Trophoblast cell (in vitro differentiated cells and primary cell): Measurements from ENCODE around the gene DHRS3.
"Not testable (repeated sequence)": the region's sequence is repeated elsewhere in the genome, so short reads cannot be mapped to it uniquely, and the experiment has no call there.

Experiments
- DNase-seq, 2 donors: peaks; one replicate each; pipeline ENCODE4 v3.0.0-alpha.2; 2016
- H2AFZ ChIP-seq: 2 replicates; pipeline ENCODE4 v1.6.1; 2013; ENCODE audit warnings: low read length, moderate library complexity, mild to moderate bottlenecking; ENCODE audit not compliant: insufficient read depth, poor library complexity
- H2AK5ac ChIP-seq: 2 replicates; pipeline ENCODE4 v1.6.1; 2013; ENCODE audit warnings: mild to moderate bottlenecking, low read length
- H2BK120ac ChIP-seq: 2 replicates; pipeline ENCODE4 v1.6.1; 2013; ENCODE audit warnings: low read length, mild to moderate bottlenecking, moderate library complexity; ENCODE audit not compliant: insufficient read depth, poor library complexity
- H2BK12ac ChIP-seq: 2 replicates; pipeline ENCODE4 v1.6.1; 2013; ENCODE audit warnings: mild to moderate bottlenecking, low read length, moderate library complexity
- H2BK5ac ChIP-seq: 2 replicates; pipeline ENCODE4 v1.6.1; 2013; ENCODE audit warnings: low read length, low read depth, moderate library complexity, mild to moderate bottlenecking; ENCODE audit not compliant: poor library complexity
- H3K14ac ChIP-seq: 2 replicates; pipeline ENCODE4 v1.6.1; 2013; ENCODE audit warnings: mild to moderate bottlenecking, low read length
- H3K18ac ChIP-seq: 2 replicates; pipeline ENCODE4 v1.6.1; 2013; ENCODE audit warnings: mild to moderate bottlenecking, low read length
- H3K23ac ChIP-seq: 2 replicates; pipeline ENCODE4 v1.6.1; 2013; ENCODE audit warnings: low read length
- H3K27ac ChIP-seq: 2 replicates; pipeline ENCODE4 v1.5.1; 2013; ENCODE audit warnings: low read depth, mild to moderate bottlenecking, inconsistent platforms, low read length, moderate library complexity
- H3K27me3 ChIP-seq: 2 replicates; pipeline ENCODE4 v1.6.1; 2013; ENCODE audit warnings: inconsistent platforms, mild to moderate bottlenecking, low read length, moderate library complexity; ENCODE audit not compliant: insufficient read depth
- H3K36me3 ChIP-seq, 2 experiments: 1 replicate in 1 of 2; 2 replicates in 1 of 2; pipeline ENCODE4 v1.6.1; 2013; ENCODE audit warnings: low read length in 2 of 2, mild to moderate bottlenecking in 2 of 2, moderate library complexity in 1 of 2; ENCODE audit not compliant: insufficient read depth in 2 of 2, control insufficient read depth in 1 of 2
- H3K4ac ChIP-seq: 2 replicates; pipeline ENCODE4 v1.6.1; 2013; ENCODE audit warnings: low read depth, mild to moderate bottlenecking, low read length, moderate library complexity
- H3K4me1 ChIP-seq, 2 experiments: 1 replicate in 1 of 2; 2 replicates in 1 of 2; pipeline ENCODE4 v1.6.1; 2013; ENCODE audit warnings: low read length in 2 of 2, mild to moderate bottlenecking in 2 of 2, moderate library complexity in 1 of 2; ENCODE audit not compliant: insufficient read depth in 2 of 2, control insufficient read depth in 1 of 2
- H3K4me2 ChIP-seq: 2 replicates; pipeline ENCODE4 v1.6.1; 2013; ENCODE audit warnings: inconsistent platforms, mild to moderate bottlenecking, low read length, moderate library complexity
- H3K4me3 ChIP-seq: 2 replicates; pipeline ENCODE4 v1.5.1; 2013; ENCODE audit warnings: mild to moderate bottlenecking, low read depth, low read length, inconsistent platforms
- H3K79me1 ChIP-seq: one replicate; pipeline ENCODE4 v1.6.1; 2013; ENCODE audit warnings: low read length
- H3K79me2 ChIP-seq: 2 replicates; pipeline ENCODE4 v1.6.1; 2013; ENCODE audit warnings: low read length, mild to moderate bottlenecking; ENCODE audit not compliant: control insufficient read depth, insufficient read depth, poor library complexity
- H3K9ac ChIP-seq: 2 replicates; pipeline ENCODE4 v1.6.1; 2013; ENCODE audit warnings: mild to moderate bottlenecking, low read length
- H3K9me3 ChIP-seq: 2 replicates; pipeline ENCODE4 v1.6.1; 2013; ENCODE audit warnings: low read depth, mild to moderate bottlenecking, control low read depth, inconsistent platforms, low read length; ENCODE audit not compliant: insufficient read depth
- H4K12ac ChIP-seq: 2 replicates; pipeline ENCODE4 v1.6.1; 2013; ENCODE audit warnings: low read depth, mild to moderate bottlenecking, low read length, moderate library complexity
- H4K8ac ChIP-seq: 2 replicates; pipeline ENCODE4 v1.6.1; 2013; ENCODE audit warnings: low read depth, mild to moderate bottlenecking, low read length, moderate library complexity
- H4K91ac ChIP-seq: one replicate; pipeline ENCODE4 v1.6.1; 2013; ENCODE audit warnings: low read depth, mild to moderate bottlenecking, low read length, moderate library complexity
- WGBS: extraction: QIAGEN DNeasy Blood & Tissue Kit; methylation state at CpG from one replicate; pipeline ENCODE4 v1.1.7; 2013; ENCODE audit warnings: missing lambda C conversion rate; ENCODE audit not compliant: insufficient read length, insufficient coverage; ENCODE audit errors: extremely low coverage; 5-methylcytosine and 5-hydroxymethylcytosine counted together

Gene DHRS3

DNA sequence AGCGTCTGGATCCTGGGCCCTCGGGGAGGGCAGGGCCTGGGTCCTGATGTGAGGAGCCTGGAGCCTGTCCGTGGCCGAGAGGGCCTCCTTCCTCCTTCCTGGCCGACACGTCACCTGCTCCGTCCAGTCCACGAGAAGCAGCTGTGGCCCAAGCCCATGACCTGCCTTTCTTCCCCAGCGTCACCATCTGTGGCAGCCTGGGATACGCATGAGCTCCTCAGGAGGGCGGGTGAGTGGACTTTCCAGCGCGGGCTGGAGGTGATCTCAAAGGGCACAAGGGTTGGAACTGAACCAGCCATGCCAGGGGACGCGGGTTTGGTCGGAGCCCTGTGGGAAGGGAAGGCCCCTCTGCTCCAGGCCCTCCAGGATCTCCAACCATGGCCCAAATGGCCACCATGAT lies 90.4 kb downstream of the DHRS3 start:
- no peak overlapping the region for H4K8ac ChIP-seq
- no peak overlapping the region for H3K18ac ChIP-seq
- peaks cover 0 to 1% of the 10 kb centered on the region in 2 experiments for H3K4me1 ChIP-seq
- no peaks in the 10 kb centered on the region for H3K9me3 ChIP-seq
- H3K27me3 ChIP-seq: no peaks in the 10 kb centered on the region
- no peak for DNase-seq
- H3K79me2 ChIP-seq: no peaks in the 10 kb centered on the region
- no CpG with 5 or more reads among the region's 16 CpGs for WGBS
- no peak overlapping the region for H3K4me3 ChIP-seq
- H3K4ac ChIP-seq: no peak overlapping the region
- no peak overlapping the region for H4K12ac ChIP-seq
- H3K23ac ChIP-seq: no peak overlapping the region
- H2AFZ ChIP-seq: no peak overlapping the region
- H2BK5ac ChIP-seq: no peak overlapping the region
- no peak overlapping the region for H2BK120ac ChIP-seq
- H3K14ac ChIP-seq: no peak overlapping the region
- H2BK12ac ChIP-seq: no peak overlapping the region
- H3K9ac ChIP-seq: no peak overlapping the region
- no peaks in the 10 kb centered on the region for H3K36me3 ChIP-seq
- no peak overlapping the region for H2AK5ac ChIP-seq
- no peak overlapping the region for H3K4me2 ChIP-seq
- no peak overlapping the region for H3K27ac ChIP-seq
- H3K79me1 ChIP-seq: peaks cover 4% of the 10 kb centered on the region
- no peak overlapping the region for H4K91ac ChIP-seq

DNA sequence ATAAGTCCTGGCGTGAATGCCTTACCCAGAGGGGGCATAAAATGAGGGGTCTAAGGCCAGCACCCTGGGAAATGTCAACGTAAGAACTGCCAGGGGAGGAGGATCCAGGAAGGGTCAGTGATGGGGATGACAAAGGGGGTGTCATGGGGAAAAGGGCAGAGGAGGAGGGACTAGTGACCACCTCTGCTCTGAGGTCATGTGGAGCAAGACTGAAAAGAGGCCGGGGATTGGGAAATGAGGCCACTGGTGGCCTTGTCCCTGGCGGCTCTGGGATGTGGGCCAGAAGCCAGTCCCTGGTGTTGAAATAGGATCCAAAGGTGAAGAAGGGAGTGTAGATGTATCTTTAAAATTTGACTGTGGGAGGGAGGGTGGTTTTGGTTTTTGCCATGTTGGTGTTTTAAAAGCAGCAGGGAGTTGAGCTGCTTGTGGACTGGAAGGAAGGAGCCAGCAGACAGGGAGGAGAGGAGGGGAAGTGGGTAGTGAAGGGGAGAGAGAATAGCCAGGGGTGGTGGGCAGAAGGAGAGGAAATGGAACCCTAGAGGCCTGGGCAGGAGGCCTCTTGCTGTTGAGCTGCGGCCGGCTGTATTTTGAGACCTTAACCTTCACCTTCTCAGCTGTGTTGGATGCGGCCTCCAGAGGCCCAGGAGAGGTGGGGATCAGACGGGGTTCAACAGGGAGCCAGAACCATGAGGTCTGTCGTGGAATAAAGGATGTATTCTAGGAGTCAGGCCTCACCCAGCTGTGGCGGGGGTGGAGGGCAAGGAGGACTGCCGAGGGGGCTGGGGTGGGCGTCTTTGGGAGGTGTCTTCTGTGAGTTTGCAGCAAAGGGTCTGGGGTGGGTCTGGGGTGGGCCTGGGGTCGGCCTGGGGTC lies 92.5 kb downstream of the DHRS3 start:
- no peaks in the 10 kb centered on the region for H3K9me3 ChIP-seq
- H3K4me2 ChIP-seq: no peak overlapping the region
- no peak overlapping the region for H3K4me3 ChIP-seq
- no peaks in the 10 kb centered on the region for H3K79me2 ChIP-seq
- H2BK12ac ChIP-seq: peak overlapping the region; percentile 58
- H3K79me1 ChIP-seq: peaks cover 4% of the 10 kb centered on the region
- peak overlapping the region; percentile 62 for H2AK5ac ChIP-seq
- no peaks in the 10 kb centered on the region for H3K27me3 ChIP-seq
- no peaks in the 10 kb centered on the region for H3K36me3 ChIP-seq
- H2AFZ ChIP-seq: no peak overlapping the region
- H2BK5ac ChIP-seq: peak overlapping the region; percentile 63
- no peak overlapping the region for H2BK120ac ChIP-seq
- peak in 1 of 2 donors; percentile 55 for DNase-seq
- H3K4ac ChIP-seq: no peak overlapping the region
- no peak overlapping the region for H3K9ac ChIP-seq
- H3K23ac ChIP-seq: no peak overlapping the region
- H3K14ac ChIP-seq: peak overlapping the region; percentile 38
- WGBS: no CpG with 5 or more reads among the region's 13 CpGs
- no peak overlapping the region for H4K8ac ChIP-seq
- no peak overlapping the region for H4K12ac ChIP-seq
- H3K4me1 ChIP-seq: peaks cover 0 to 1% of the 10 kb centered on the region in 2 experiments
- peak overlapping the region; percentile 21 for H4K91ac ChIP-seq
- no peak overlapping the region for H3K27ac ChIP-seq
- H3K18ac ChIP-seq: no peak overlapping the region

DNA sequence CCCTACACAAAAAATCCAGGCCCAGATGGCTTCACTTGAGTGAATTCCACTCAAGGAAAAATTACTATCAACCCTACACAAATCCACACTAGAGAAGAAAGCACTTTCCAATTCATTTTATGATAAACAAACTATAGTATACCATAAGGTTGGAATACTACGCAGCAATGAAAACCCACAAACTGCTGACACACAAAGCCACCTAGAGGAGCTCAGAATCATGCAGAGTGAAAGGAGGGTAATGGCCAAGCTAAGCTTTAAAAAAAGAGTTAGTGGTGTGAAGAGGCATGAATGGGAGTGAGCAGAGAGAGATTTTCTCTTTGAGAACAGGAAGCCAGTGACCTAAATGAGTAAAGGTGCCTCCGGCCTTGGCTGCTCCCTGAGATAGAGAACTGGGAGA lies 93.7 kb downstream of the DHRS3 start:
- H4K91ac ChIP-seq: no peak overlapping the region
- H2AFZ ChIP-seq: no peak overlapping the region
- H3K9me3 ChIP-seq: no peaks in the 10 kb centered on the region
- H3K4me3 ChIP-seq: no peak overlapping the region
- no peaks in the 10 kb centered on the region for H3K27me3 ChIP-seq
- no peak overlapping the region for H3K18ac ChIP-seq
- no peak overlapping the region for H2BK120ac ChIP-seq
- H3K9ac ChIP-seq: no peak overlapping the region
- H2BK12ac ChIP-seq: no peak overlapping the region
- no peaks in the 10 kb centered on the region for H3K79me2 ChIP-seq
- H3K79me1 ChIP-seq: peaks cover 4% of the 10 kb centered on the region
- no peak for DNase-seq
- H3K27ac ChIP-seq: no peak overlapping the region
- no peak overlapping the region for H3K4me2 ChIP-seq
- no CpG with 5 or more reads among the region's 2 CpGs for WGBS
- no peak overlapping the region for H4K8ac ChIP-seq
- no peak overlapping the region for H3K4ac ChIP-seq
- no peak overlapping the region for H3K14ac ChIP-seq
- peaks cover 0 to 1% of the 10 kb centered on the region in 2 experiments for H3K4me1 ChIP-seq
- H3K36me3 ChIP-seq: no peaks in the 10 kb centered on the region
- H4K12ac ChIP-seq: no peak overlapping the region
- H2AK5ac ChIP-seq: no peak overlapping the region
- H3K23ac ChIP-seq: no peak overlapping the region
- no peak overlapping the region for H2BK5ac ChIP-seq

DNA sequence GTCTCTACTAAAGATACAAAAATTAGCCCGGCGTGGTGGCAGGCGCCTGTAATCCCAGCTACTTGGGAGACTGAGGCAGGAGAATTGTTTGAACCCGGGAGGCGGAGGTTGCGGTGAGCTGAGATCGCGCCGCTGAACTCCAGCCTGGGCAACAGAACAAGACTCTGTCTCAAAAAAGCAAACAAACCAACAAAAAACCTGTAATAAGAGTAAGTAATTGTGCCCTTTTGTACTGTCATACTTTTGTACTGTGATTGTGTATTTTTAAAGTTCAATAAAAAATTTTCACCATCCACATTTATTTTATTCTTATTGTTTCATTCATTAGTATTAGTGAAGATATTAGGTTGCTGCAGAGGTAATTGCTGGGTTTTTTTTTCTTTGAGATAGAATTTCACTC lies 95.2 kb downstream of the DHRS3 start:
- not testable (repeated sequence) for H3K79me2 ChIP-seq, H4K91ac ChIP-seq, H3K18ac ChIP-seq, H3K27me3 ChIP-seq, H4K12ac ChIP-seq, H3K4me3 ChIP-seq, H2BK120ac ChIP-seq, H2AFZ ChIP-seq, H2BK5ac ChIP-seq, H3K27ac ChIP-seq, H2AK5ac ChIP-seq, H3K36me3 ChIP-seq, DNase-seq, H3K9me3 ChIP-seq, H3K4ac ChIP-seq, H3K9ac ChIP-seq, H3K14ac ChIP-seq, H3K79me1 ChIP-seq, H3K4me2 ChIP-seq, H3K23ac ChIP-seq, H2BK12ac ChIP-seq, H4K8ac ChIP-seq, H3K4me1 ChIP-seq
- WGBS: no CpG with 5 or more reads among the region's 9 CpGs
